Measurements from ENCODE around the gene MTX3. TPM values are rescaled to one million over a fixed set of nuclear protein-coding genes. Genes with fewer than 3 reads are reported as not detected.

The MTX3 gene
- total and polyA plus RNA-seq, 4 donors: 4.2 to 22.6 (median 9.1) TPM

- ATAC-seq (ENCODE audit: insufficient read depth, low FRiP score) (no peak), DNase-seq (no peak)
- WGBS, 2 donors: 94 to 96% methylated on average over 1 of the region's 1 CpG
- no peaks in the 10 kb centered on the region for H3K4me1 ChIP-seq (ENCODE audit: control insufficient read depth in 5 of 5, insufficient read depth in 5 of 5, low read length in 5 of 5)
- H3K4me3 ChIP-seq: no peak overlapping the region
- no peak overlapping the region for H3K9ac ChIP-seq (ENCODE audit: insufficient read depth in 1 of 2, low read length in 2 of 2)
- H3K27ac ChIP-seq (ENCODE audit: low read depth in 1 of 2, low read length in 1 of 2): no peak overlapping the region
- peaks cover 0 to 3% (median 0%) of the 10 kb centered on the region in 4 donors for H3K9me3 ChIP-seq (ENCODE audit: control insufficient read depth in 4 of 4, insufficient read depth in 3 of 4, low read length in 3 of 4)
- peaks cover 0 to 5% (median 0%) of the 10 kb centered on the region in 4 donors for H3K36me3 ChIP-seq (ENCODE audit: control insufficient read depth in 4 of 4, insufficient read depth in 4 of 4, low read length in 4 of 4)
- TF ChIP-seq, protein P1, sequence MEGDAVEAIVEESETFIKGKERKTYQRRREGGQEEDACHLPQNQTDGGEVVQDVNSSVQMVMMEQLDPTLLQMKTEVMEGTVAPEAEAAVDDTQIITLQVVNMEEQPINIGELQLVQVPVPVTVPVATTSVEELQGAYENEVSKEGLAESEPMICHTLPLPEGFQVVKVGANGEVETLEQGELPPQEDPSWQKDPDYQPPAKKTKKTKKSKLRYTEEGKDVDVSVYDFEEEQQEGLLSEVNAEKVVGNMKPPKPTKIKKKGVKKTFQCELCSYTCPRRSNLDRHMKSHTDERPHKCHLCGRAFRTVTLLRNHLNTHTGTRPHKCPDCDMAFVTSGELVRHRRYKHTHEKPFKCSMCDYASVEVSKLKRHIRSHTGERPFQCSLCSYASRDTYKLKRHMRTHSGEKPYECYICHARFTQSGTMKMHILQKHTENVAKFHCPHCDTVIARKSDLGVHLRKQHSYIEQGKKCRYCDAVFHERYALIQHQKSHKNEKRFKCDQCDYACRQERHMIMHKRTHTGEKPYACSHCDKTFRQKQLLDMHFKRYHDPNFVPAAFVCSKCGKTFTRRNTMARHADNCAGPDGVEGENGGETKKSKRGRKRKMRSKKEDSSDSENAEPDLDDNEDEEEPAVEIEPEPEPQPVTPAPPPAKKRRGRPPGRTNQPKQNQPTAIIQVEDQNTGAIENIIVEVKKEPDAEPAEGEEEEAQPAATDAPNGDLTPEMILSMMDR (IDR thresholded peaks at IDR 0.05; ENCODE audit: control extremely low read depth, extremely low read depth): no peak
- H3K27me3 ChIP-seq (ENCODE audit: control insufficient read depth in 3 of 3, insufficient read depth in 3 of 3, low read length in 2 of 3): no peaks in the 10 kb centered on the region
These were observed 11.6 kb upstream of the MTX3 start for GRCh38 chr5:80002677-80003076.

- TF ChIP-seq, protein P1 (IDR thresholded peaks at IDR 0.05; ENCODE audit: control extremely low read depth, extremely low read depth): no peak
- Histone ChIP-seq H3K27me3 (ENCODE audit: control insufficient read depth in 3 of 3, insufficient read depth in 3 of 3, low read length in 2 of 3) (no peaks in the 10 kb centered on the region), H3K4me3 (no peak overlapping the region), H3K9ac (ENCODE audit: insufficient read depth in 1 of 2, low read length in 2 of 2) (no peak overlapping the region), H3K36me3 (ENCODE audit: control insufficient read depth in 4 of 4, insufficient read depth in 4 of 4, low read length in 4 of 4) (peaks cover 0 to 5% (median 0%) of the 10 kb centered on the region in 4 donors), H3K9me3 (ENCODE audit: control insufficient read depth in 4 of 4, insufficient read depth in 3 of 4, low read length in 3 of 4) (no peaks in the 10 kb centered on the region), H3K27ac (ENCODE audit: low read depth in 1 of 2, low read length in 1 of 2) (no peak overlapping the region), H3K4me1 (ENCODE audit: control insufficient read depth in 5 of 5, insufficient read depth in 5 of 5, low read length in 5 of 5) (no peaks in the 10 kb centered on the region)
- ATAC-seq (ENCODE audit: insufficient read depth, low FRiP score) (no peak), DNase-seq (no peak)
- WGBS, 2 donors: 93 to 94% methylated on average over 1 of the region's 1 CpG
These were observed 8.7 kb upstream of the MTX3 start for GRCh38 chr5:79999722-80000121.

DNA sequence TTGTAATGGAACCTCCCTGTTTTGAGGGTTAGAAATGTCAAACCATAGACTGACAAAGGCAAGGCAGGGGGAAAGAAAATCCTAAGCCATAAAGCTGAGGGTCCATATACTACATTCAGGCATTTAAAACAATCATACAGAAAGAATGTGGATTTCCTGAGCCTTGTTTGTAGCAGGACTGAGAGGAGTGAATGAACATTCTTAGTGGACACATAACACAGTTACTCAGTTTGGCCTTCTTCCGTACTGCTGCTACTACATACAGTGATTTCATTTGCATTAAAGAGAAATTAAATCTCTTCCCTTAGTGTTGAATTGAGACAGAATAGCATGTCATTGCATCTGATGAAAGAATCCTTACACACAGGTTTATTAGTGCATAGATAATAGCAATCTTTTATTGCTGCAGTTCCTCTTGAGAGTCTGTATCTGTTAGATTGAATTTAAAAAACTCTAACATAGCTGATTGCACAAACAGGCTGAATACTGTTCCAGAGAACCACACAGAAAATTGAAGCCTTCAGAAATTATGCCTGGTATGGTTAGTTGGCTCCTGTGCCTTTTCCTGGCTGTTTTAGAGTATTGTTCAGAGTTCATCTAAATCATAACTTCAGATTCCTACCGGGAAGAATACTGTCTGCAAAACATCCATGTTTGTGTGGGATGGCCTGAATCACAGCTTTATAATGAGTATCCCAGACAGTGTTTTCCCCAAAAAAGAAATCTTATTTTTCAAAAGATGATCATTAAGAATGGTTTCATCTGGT, 2.0 kb upstream of the MTX3 start:
- Histone ChIP-seq H3K27ac (ENCODE audit: low read depth in 1 of 2, low read length in 1 of 2) (no peak overlapping the region), H3K27me3 (ENCODE audit: control insufficient read depth in 3 of 3, insufficient read depth in 3 of 3, low read length in 2 of 3) (no peaks in the 10 kb centered on the region), H3K36me3 (ENCODE audit: control insufficient read depth in 4 of 4, insufficient read depth in 4 of 4, low read length in 4 of 4) (peaks cover 0 to 10% (median 1%) of the 10 kb centered on the region in 4 donors), H3K4me1 (ENCODE audit: control insufficient read depth in 5 of 5, insufficient read depth in 5 of 5, low read length in 5 of 5) (peaks cover 0 to 11% (median 6%) of the 10 kb centered on the region in 5 donors), H3K4me3 (no peak overlapping the region), H3K9ac (ENCODE audit: insufficient read depth in 1 of 2, low read length in 2 of 2) (no peak overlapping the region), H3K9me3 (ENCODE audit: control insufficient read depth in 4 of 4, insufficient read depth in 3 of 4, low read length in 3 of 4) (no peaks in the 10 kb centered on the region)
- ATAC-seq (ENCODE audit: insufficient read depth, low FRiP score) (no peak), DNase-seq (no peak)
- WGBS, 2 donors: 94 to 97% methylated on average over 2 of the region's 2 CpGs
- TF ChIP-seq, protein P1 (IDR thresholded peaks at IDR 0.05; ENCODE audit: control extremely low read depth, extremely low read depth): no peak

Data from lung (tissue), 12 donors.